ENCODE measurements around the gene CDH8.

Gene CDH8

GRCh38 chr16:61871837-61872777 is 164.1 kb downstream of the CDH8 start:
- H3K4me3 ChIP-seq (ENCODE audit: low read depth, low read length), result no peak overlapping the region
- TF ChIP-seq CTCF (IDR thresholded peaks at IDR 0.05; ENCODE audit: low read depth, low read length), result no peak

GRCh38 chr16:61862221-61863155 is 173.8 kb downstream of the CDH8 start:
- no peak overlapping the region for H3K4me3 ChIP-seq (ENCODE audit: low read depth, low read length)
- TF ChIP-seq CTCF (IDR thresholded peaks at IDR 0.05; ENCODE audit: low read depth, low read length), result no peak

- no peak for TF ChIP-seq CTCF (IDR thresholded peaks at IDR 0.05; ENCODE audit: low read depth, low read length)
Measured at GRCh38 chr16:61858988-61859387, 177.2 kb downstream of the CDH8 start.

GRCh38 chr16:61842666-61843065 is 193.6 kb downstream of the CDH8 start:
- H3K4me3 ChIP-seq (ENCODE audit: low read depth, low read length), result no peak overlapping the region
- no peak for TF ChIP-seq CTCF (IDR thresholded peaks at IDR 0.05; ENCODE audit: low read depth, low read length)

More at GRCh38 chr16:61858988-61859387, 177.2 kb downstream of the CDH8 start:
- H3K4me3 ChIP-seq (ENCODE audit: low read depth, low read length), result no peak overlapping the region

GRCh38 chr16:61836804-61837393 is 199.3 kb downstream of the CDH8 start:
- no peak for TF ChIP-seq CTCF (IDR thresholded peaks at IDR 0.05; ENCODE audit: low read depth, low read length)
- H3K4me3 ChIP-seq (ENCODE audit: low read depth, low read length), result no peak overlapping the region

GRCh38 chr16:61834082-61834481 is 202.2 kb downstream of the CDH8 start:
- H3K4me3 ChIP-seq (ENCODE audit: low read depth, low read length), result no peak overlapping the region
- TF ChIP-seq CTCF (IDR thresholded peaks at IDR 0.05; ENCODE audit: low read depth, low read length), result no peak
